ENCODE measurements around the gene DIAPH2. TPM values are rescaled to one million over a fixed set of nuclear protein-coding genes. Genes with fewer than 3 reads are reported as not detected.

The DIAPH2 gene
- total and polyA plus RNA-seq, 2 of the 13 experiments (the other 11 are each of a cell fraction or from before 2014, with no cell fraction given), result 2.1 to 8.5 TPM

- TF ChIP-seq ZFP90 (CRISPR knock-in tag; IDR thresholded peaks at IDR 0.05; ENCODE audit: borderline replicate concordance) (no peak), MED1 (CRISPR knock-in tag; IDR thresholded peaks at IDR 0.05) (no peak), IRF2 (CRISPR knock-in tag; IDR thresholded peaks at IDR 0.05) (0 out of 2 replicates have a peak, but pooled peaks have one; percentile 41), PAXIP1 (CRISPR knock-in tag; conservative IDR thresholded peaks at IDR 0.05) (peak; percentile 60), ATF1 (CRISPR knock-in tag; IDR thresholded peaks at IDR 0.05) (no peak), ZNF639 (CRISPR knock-in tag; conservative IDR thresholded peaks at IDR 0.05) (no peak), ZNF143 (CRISPR knock-in tag; IDR thresholded peaks at IDR 0.05) (no peak), ZNF432 (CRISPR knock-in tag; IDR thresholded peaks at IDR 0.05; ENCODE audit: borderline replicate concordance) (no peak), TEAD3 (CRISPR knock-in tag; optimal IDR thresholded peaks at IDR 0.05; ENCODE audit: borderline replicate concordance) (peak; percentile 16), ARHGAP35 (CRISPR knock-in tag; IDR thresholded peaks at IDR 0.05; ENCODE audit: borderline replicate concordance) (no peak), ZC3H4 (CRISPR knock-in tag; IDR thresholded peaks at IDR 0.05; ENCODE audit: borderline replicate concordance) (no peak), REST (IDR thresholded peaks at IDR 0.05; ENCODE audit: borderline replicate concordance in 1 of 2, low read depth in 1 of 2, low read length in 2 of 2) (no peak), ZNF326 (CRISPR knock-in tag; IDR thresholded peaks at IDR 0.05; ENCODE audit: borderline replicate concordance) (no peak), SOX13 (IDR thresholded peaks at IDR 0.05) (no peak), SOX13 (CRISPR knock-in tag; conservative IDR thresholded peaks at IDR 0.05 in 1 of 2, IDR thresholded peaks at IDR 0.05 in 1 of 2) (peak in 1 of 2 experiments; percentile 43; a peak in 1 of 4 replicates), KLF9 (CRISPR knock-in tag; IDR thresholded peaks at IDR 0.05; ENCODE audit: low read depth) (no peak), RBM39 (IDR thresholded peaks at IDR 0.05; ENCODE audit: low read depth, low read length, poor library complexity, severe bottlenecking) (no peak), GZF1 (CRISPR knock-in tag; IDR thresholded peaks at IDR 0.05) (no peak), SRSF1 (optimal IDR thresholded peaks at IDR 0.05; ENCODE audit: low read depth, low read length) (no peak), RORA (CRISPR knock-in tag; IDR thresholded peaks at IDR 0.05) (no peak), KLF13 (CRISPR knock-in tag; IDR thresholded peaks at IDR 0.05) (no peak), ZNF552 (CRISPR knock-in tag; IDR thresholded peaks at IDR 0.05; ENCODE audit: borderline replicate concordance) (no peak), NCOR1 (IDR thresholded peaks at IDR 0.05; ENCODE audit: borderline replicate concordance, low read length) (peak; percentile 53; the same call in 1 of the 2 replicates), IRX3 (CRISPR knock-in tag; IDR thresholded peaks at IDR 0.05; ENCODE audit: borderline replicate concordance, low read depth) (no peak)
Measured at GRCh38 chrX:96713303-96713702, 28.7 kb downstream of the DIAPH2 start (continued).

All from HepG2 (cell line).